ENCODE measurements around the gene XXYLT1. TPM values are rescaled to one million over a fixed set of nuclear protein-coding genes. Genes with fewer than 3 reads are reported as not detected.

XXYLT1 gene
- polyA plus RNA-seq, 2 of the 4 experiments (the other 2 are of a cell fraction), result 11.9 to 12.0 TPM

DNA sequence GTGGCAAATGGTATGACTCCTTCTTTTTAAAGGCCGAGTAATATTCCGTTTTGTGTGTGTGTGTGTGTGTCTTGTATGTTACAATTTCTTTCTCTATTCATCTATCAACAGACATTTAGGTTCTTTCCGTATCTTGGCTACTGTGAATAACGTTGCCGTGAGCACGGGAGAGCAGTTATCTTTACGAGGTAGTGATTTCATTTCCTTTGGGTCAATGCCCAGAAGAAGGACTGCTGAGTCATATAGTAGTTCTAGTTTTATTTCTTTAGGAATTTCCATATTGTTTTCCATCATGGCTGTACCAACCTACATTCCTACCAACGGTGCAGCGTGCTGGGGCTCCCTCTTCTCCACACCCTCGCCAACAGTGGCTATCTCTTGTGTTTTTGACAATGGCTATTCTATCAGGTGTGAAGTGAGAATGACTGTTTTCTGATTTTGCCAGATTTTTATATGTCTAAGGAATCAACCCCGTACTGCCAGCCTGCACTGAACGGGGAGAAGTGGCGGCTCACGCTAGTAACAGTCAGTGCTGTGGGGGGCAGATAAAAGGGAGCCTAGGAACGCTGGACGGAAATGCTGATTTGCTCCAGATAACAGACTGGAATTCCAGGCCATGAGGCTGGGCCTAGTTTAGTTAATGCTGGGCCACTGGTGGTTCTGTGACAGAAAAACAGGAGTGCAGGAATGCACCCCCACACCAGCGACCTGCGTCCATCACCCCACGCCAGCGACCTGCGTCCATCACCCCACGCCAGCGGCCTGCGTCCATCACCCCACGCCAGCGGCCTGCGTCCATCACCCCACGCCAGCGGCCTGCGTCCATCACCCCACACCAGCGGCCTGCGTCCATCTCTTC is 168.1 kb downstream of the XXYLT1 start (continued):
- TF ChIP-seq HEYL (CRISPR knock-in tag; IDR thresholded peaks at IDR 0.05), result no peak; the same call in 1 of the 2 replicates
- TF ChIP-seq, protein P1, sequence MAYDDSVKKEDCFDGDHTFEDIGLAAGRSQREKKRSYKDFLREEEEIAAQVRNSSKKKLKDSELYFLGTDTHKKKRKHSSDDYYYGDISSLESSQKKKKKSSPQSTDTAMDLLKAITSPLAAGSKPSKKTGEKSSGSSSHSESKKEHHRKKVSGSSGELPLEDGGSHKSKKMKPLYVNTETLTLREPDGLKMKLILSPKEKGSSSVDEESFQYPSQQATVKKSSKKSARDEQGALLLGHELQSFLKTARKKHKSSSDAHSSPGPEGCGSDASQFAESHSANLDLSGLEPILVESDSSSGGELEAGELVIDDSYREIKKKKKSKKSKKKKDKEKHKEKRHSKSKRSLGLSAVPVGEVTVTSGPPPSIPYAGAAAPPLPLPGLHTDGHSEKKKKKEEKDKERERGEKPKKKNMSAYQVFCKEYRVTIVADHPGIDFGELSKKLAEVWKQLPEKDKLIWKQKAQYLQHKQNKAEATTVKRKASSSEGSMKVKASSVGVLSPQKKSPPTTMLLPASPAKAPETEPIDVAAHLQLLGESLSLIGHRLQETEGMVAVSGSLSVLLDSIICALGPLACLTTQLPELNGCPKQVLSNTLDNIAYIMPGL (CRISPR knock-in tag; IDR thresholded peaks at IDR 0.05; ENCODE audit: borderline replicate concordance), result no peak
- TF ChIP-seq POLR2A (IDR thresholded peaks at IDR 0.05; ENCODE audit: low read length), result no peak
- TF ChIP-seq, protein P2, sequence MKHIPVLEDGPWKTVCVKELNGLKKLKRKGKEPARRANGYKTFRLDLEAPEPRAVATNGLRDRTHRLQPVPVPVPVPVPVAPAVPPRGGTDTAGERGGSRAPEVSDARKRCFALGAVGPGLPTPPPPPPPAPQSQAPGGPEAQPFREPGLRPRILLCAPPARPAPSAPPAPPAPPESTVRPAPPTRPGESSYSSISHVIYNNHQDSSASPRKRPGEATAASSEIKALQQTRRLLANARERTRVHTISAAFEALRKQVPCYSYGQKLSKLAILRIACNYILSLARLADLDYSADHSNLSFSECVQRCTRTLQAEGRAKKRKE (CRISPR knock-in tag; IDR thresholded peaks at IDR 0.05; ENCODE audit: low read depth), result no peak
- TF ChIP-seq FOXS1 (CRISPR knock-in tag; IDR thresholded peaks at IDR 0.05), result no peak
- no peak for TF ChIP-seq ZNF302 (CRISPR knock-in tag; IDR thresholded peaks at IDR 0.05)
- TF ChIP-seq FOSL2 (IDR thresholded peaks at IDR 0.05), result no peak
- peak; percentile 72 for TF ChIP-seq FOSL2 (CRISPR knock-in tag; IDR thresholded peaks at IDR 0.05)
- no peak for TF ChIP-seq CBX2 (IDR thresholded peaks at IDR 0.05; ENCODE audit: borderline replicate concordance, low read depth)
- 0 out of 2 replicates have a peak, but pooled peaks have one; percentile 32 for TF ChIP-seq HOXB5 (CRISPR knock-in tag; IDR thresholded peaks at IDR 0.05)
- TF ChIP-seq ZC3H11A (IDR thresholded peaks at IDR 0.05), result no peak
- TF ChIP-seq HDAC2 (IDR thresholded peaks at IDR 0.05), result no peak
- no peak for TF ChIP-seq KDM1A (IDR thresholded peaks at IDR 0.05; ENCODE audit: low read depth)
- TF ChIP-seq MYC (IDR thresholded peaks at IDR 0.05; ENCODE audit: borderline replicate concordance, low read length), result no peak
- TF ChIP-seq NFE2L2 (conservative IDR thresholded peaks at IDR 0.05; ENCODE audit: low read length), result 0 out of 2 replicates have a peak, but pooled peaks have one; percentile 48
- no peak for TF ChIP-seq RAD21 (conservative IDR thresholded peaks at IDR 0.05 in 1 of 2, IDR thresholded peaks at IDR 0.05 in 1 of 2)
- peak in 1 of 2 experiments; percentile 20; a peak in 1 of 5 replicates for TF ChIP-seq EP300 (IDR thresholded peaks at IDR 0.05)
- TF ChIP-seq PHF8 (IDR thresholded peaks at IDR 0.05; ENCODE audit: borderline replicate concordance, low read depth), result no peak
- TF ChIP-seq HOXB13 (CRISPR knock-in tag; IDR thresholded peaks at IDR 0.05; ENCODE audit: low read depth), result peak; percentile 76; the same call in 1 of the 2 replicates
- no peak for TF ChIP-seq CEBPB (IDR thresholded peaks at IDR 0.05)
- no peak for TF ChIP-seq FOSB (CRISPR knock-in tag; IDR thresholded peaks at IDR 0.05)
- TF ChIP-seq, protein P3, sequence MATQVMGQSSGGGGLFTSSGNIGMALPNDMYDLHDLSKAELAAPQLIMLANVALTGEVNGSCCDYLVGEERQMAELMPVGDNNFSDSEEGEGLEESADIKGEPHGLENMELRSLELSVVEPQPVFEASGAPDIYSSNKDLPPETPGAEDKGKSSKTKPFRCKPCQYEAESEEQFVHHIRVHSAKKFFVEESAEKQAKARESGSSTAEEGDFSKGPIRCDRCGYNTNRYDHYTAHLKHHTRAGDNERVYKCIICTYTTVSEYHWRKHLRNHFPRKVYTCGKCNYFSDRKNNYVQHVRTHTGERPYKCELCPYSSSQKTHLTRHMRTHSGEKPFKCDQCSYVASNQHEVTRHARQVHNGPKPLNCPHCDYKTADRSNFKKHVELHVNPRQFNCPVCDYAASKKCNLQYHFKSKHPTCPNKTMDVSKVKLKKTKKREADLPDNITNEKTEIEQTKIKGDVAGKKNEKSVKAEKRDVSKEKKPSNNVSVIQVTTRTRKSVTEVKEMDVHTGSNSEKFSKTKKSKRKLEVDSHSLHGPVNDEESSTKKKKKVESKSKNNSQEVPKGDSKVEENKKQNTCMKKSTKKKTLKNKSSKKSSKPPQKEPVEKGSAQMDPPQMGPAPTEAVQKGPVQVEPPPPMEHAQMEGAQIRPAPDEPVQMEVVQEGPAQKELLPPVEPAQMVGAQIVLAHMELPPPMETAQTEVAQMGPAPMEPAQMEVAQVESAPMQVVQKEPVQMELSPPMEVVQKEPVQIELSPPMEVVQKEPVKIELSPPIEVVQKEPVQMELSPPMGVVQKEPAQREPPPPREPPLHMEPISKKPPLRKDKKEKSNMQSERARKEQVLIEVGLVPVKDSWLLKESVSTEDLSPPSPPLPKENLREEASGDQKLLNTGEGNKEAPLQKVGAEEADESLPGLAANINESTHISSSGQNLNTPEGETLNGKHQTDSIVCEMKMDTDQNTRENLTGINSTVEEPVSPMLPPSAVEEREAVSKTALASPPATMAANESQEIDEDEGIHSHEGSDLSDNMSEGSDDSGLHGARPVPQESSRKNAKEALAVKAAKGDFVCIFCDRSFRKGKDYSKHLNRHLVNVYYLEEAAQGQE (IDR thresholded peaks at IDR 0.05), result no peak
- peak; percentile 36 for TF ChIP-seq JUNB (IDR thresholded peaks at IDR 0.05)
- TF ChIP-seq, protein P4, sequence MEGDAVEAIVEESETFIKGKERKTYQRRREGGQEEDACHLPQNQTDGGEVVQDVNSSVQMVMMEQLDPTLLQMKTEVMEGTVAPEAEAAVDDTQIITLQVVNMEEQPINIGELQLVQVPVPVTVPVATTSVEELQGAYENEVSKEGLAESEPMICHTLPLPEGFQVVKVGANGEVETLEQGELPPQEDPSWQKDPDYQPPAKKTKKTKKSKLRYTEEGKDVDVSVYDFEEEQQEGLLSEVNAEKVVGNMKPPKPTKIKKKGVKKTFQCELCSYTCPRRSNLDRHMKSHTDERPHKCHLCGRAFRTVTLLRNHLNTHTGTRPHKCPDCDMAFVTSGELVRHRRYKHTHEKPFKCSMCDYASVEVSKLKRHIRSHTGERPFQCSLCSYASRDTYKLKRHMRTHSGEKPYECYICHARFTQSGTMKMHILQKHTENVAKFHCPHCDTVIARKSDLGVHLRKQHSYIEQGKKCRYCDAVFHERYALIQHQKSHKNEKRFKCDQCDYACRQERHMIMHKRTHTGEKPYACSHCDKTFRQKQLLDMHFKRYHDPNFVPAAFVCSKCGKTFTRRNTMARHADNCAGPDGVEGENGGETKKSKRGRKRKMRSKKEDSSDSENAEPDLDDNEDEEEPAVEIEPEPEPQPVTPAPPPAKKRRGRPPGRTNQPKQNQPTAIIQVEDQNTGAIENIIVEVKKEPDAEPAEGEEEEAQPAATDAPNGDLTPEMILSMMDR (IDR thresholded peaks at IDR 0.05), result no peak

All from A549 (cell line).